ENCODE measurements around the gene SHANK1.

The SHANK1 gene

GRCh38 chr19:50679177-50680125, 40.2 kb downstream of the SHANK1 start:
- no peak for DNase-seq

GRCh38 chr19:50678323-50678722, 41.3 kb downstream of the SHANK1 start:
- no peak for DNase-seq

- no peak for DNase-seq
Measured at GRCh38 chr19:50677636-50678035, 42.0 kb downstream of the SHANK1 start.

GRCh38 chr19:50676625-50677197, 42.9 kb downstream of the SHANK1 start:
- DNase-seq, result no peak

- DNase-seq, result no peak
Measured at GRCh38 chr19:50673118-50673517, 46.5 kb downstream of the SHANK1 start.

- DNase-seq, result no peak
Measured at GRCh38 chr19:50670102-50670380, 49.6 kb downstream of the SHANK1 start.

GRCh38 chr19:50669302-50670101, 50.1 kb downstream of the SHANK1 start:
- DNase-seq, result peak; percentile 9

- no peak for DNase-seq
Measured at GRCh38 chr19:50668879-50669278, 50.7 kb downstream of the SHANK1 start.

- DNase-seq, result no peak
Measured at GRCh38 chr19:50668416-50668815, 51.2 kb downstream of the SHANK1 start.

GRCh38 chr19:50667759-50668231, 51.8 kb downstream of the SHANK1 start:
- DNase-seq, result no peak

GRCh38 chr19:50667177-50667758, 52.3 kb downstream of the SHANK1 start:
- DNase-seq, result no peak

GRCh38 chr19:50666346-50667176, 53.0 kb downstream of the SHANK1 start:
- no peak for DNase-seq

- no peak for DNase-seq
Measured at GRCh38 chr19:50664204-50664603, 55.4 kb downstream of the SHANK1 start.

- peak; percentile 10 for DNase-seq
Measured at GRCh38 chr19:50663482-50663790, 56.2 kb downstream of the SHANK1 start.

GRCh38 chr19:50662651-50663481, 56.7 kb downstream of the SHANK1 start:
- DNase-seq, result no peak

- no peak for DNase-seq
Measured at GRCh38 chr19:50661766-50662650, 57.6 kb downstream of the SHANK1 start.

- no peak for DNase-seq
Measured at GRCh38 chr19:50661023-50661422, 58.6 kb downstream of the SHANK1 start.

- DNase-seq, result no peak
Measured at GRCh38 chr19:50660088-50660366, 59.6 kb downstream of the SHANK1 start.

GRCh38 chr19:50659318-50660087, 60.1 kb downstream of the SHANK1 start:
- DNase-seq, result no peak
